ENCODE data around the gene PLCL2.

PLCL2 gene

GRCh38 chr3:17028363-17028762, 143.6 kb downstream of the PLCL2 start:
- intact Hi-C loops (cut with DNase I): no loop called here
- DNase-seq: no peak

DNA sequence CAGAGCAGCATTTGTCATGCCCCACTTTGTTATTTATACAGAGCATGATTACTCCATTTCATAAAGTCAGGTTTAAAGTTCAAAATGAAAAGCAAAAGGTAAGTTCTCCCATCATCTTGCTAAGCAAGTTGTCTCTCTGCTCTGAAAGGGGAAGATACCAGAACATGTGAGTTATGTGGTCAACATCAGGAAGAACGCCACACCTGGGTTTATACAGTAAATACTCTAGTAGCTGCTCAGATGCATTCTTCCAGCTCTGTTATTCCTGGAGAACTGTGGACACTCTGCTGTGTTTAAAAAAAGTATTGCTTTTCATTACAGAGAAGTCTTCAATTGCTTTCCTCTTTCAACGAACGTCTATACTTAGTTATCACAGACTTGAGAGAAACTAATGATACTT, 145.7 kb downstream of the PLCL2 start:
- no peak for DNase-seq
- intact Hi-C loops (cut with DNase I): loop anchor here (5.0 to 10.0 kb wide), 2 partner anchors 143 to 426 kb away; partner anchors contain the start of gene DAZL

- intact Hi-C loops (cut with DNase I): loop anchor here (5.0 to 10.0 kb wide), 2 partner anchors 144 to 426 kb away; partner anchors contain the start of gene DAZL
These were observed 146.3 kb downstream of the PLCL2 start for GRCh38 chr3:17030956-17031652.

DNA sequence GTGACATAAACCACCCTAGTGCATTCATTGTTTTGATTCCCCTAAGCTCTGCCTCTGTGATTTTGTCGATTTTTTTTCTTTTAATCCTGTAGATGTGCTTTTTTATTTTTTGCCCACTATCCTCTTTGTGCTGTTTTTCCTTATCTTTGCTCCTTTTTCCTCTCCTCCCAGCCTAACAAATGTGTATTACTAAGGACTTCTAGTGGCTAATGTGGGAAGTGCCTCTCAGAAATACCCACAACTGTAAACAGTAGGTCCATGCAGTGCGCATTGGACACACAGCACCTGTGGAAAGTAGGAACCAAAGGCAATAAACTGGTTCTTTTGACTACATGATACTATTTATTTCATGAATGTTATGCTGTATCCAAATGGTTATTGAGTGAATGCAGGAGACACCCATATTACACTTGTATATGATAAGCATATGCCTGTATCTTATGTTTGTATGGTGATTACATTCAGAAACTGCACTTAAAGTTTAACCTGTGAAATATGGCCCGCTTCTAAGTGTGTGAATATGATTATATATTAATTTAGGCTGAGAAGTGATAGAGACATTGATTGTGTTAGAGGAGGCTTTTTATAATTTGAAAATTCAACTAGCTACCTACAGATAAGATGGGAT, 147.8 kb downstream of the PLCL2 start:
- DNase-seq: peak in 7 of 42 donors; percentile 23 to 60 (median 35)
- intact Hi-C loops (cut with DNase I): loop anchor here (5.0 to 10.0 kb wide), 2 partner anchors 145 to 428 kb away; partner anchors contain the start of gene DAZL

More at GRCh38 chr3:17030956-17031652, 146.3 kb downstream of the PLCL2 start:
- DNase-seq: peak in 8 of 42 donors; percentile 13 to 61 (median 37)

GRCh38 chr3:17033516-17034168, 148.9 kb downstream of the PLCL2 start:
- DNase-seq: peak in 12 of 42 donors; percentile 22 to 73 (median 38)
- intact Hi-C loops (cut with DNase I): loop anchor here (5.0 to 10.0 kb wide), 2 partner anchors 146 to 429 kb away; partner anchors contain the start of gene DAZL

DNA sequence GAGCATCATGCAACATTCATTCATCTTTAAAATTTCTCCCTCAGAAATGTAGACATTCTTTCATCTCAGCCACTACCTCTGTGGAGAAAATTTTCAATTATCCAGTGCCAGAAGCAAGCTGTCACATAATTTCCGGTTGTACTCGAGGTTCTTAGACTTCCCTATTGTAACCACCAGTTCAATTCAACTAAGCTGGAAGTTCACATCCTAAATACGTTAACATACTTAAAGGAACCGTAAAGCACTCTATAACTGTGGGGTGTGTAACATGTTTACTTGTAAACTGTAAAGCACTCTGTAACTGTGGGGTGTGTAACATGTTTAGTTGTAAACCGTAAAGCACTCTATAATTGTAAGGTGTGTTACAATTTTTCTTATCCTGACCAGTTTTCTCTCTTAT, 150.3 kb downstream of the PLCL2 start:
- intact Hi-C loops (cut with DNase I): loop anchor here (10.0 kb wide), 1 partner anchor 430 kb away; the partner anchor contains the start of gene DAZL
- DNase-seq: no peak

GRCh38 chr3:17035966-17036365, 151.2 kb downstream of the PLCL2 start:
- intact Hi-C loops (cut with DNase I): loop anchor here (10.0 kb wide), 1 partner anchor 431 kb away; the partner anchor contains the start of gene DAZL
- DNase-seq: no peak

- intact Hi-C loops (cut with DNase I): loop anchor here (10.0 kb wide), 1 partner anchor 433 kb away; the partner anchor contains the start of gene DAZL
- DNase-seq: no peak
These were observed 153.4 kb downstream of the PLCL2 start for GRCh38 chr3:17038141-17038540.

- DNase-seq: no peak
- intact Hi-C loops (cut with DNase I): loop anchor here (10.0 kb wide), 1 partner anchor 434 kb away; the partner anchor contains the start of gene DAZL
These were observed 154.3 kb downstream of the PLCL2 start for GRCh38 chr3:17038900-17039553.

- intact Hi-C loops (cut with DNase I): loop anchor here (10.0 kb wide), 1 partner anchor 435 kb away; the partner anchor contains the start of gene DAZL
- no peak for DNase-seq
These were observed 154.8 kb downstream of the PLCL2 start for GRCh38 chr3:17039594-17039993.

DNA sequence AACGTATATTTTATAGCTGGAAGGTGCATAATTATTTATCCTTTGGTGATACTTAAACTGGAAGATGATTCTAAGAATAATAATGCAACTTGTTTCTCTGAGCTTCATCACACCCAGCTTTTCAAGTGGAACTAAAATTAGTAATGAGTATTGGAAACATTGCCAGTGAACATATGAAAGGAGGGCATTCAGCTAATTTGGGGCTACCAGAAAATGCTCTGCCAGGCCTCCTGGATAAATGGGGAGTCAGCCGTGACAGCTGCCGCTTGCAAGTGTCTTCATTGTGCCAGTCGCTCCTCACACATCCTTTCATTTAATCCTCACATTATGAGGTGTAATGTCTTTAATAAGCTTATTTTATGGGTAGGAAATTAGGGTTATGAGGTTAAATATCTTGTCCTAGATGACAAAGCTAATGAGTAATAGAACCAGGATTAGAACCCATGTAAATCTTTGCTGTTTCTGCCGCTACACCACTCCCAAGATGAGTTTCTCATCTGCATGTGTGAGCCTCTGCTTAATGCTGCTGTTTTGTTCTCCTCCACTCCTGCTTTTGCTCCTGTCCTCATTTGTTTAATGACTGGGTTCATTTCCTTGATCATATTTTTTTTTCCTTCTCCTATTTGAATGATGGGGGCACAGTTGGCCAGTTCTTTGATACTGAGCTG, 155.7 kb downstream of the PLCL2 start:
- peak in 5 of 42 donors; percentile 9 to 40 (median 27) for DNase-seq

DNA sequence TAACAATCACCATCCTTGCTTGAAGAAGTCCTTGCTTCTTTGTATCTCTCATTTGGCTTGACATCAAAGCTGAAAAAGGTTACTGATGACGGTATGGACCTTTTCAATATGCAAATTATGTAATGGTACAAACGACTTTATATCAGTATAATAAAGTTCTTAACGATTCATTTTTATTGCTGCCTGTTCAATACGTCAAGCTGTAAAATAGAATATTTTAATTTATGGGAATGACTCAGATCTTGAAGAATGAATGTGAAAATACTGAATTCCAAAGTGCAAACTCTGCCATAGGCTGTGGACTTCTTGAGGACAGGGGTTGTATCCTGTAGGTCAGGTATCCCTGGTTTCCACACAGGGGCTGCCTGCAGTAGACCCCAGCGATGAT, 156.2 kb downstream of the PLCL2 start:
- no peak for DNase-seq
- intact Hi-C loops (cut with DNase I): no loop called here

More for the DNA sequence above, 155.7 kb downstream of the PLCL2 start:
- intact Hi-C loops (cut with DNase I): no loop called here

DNA sequence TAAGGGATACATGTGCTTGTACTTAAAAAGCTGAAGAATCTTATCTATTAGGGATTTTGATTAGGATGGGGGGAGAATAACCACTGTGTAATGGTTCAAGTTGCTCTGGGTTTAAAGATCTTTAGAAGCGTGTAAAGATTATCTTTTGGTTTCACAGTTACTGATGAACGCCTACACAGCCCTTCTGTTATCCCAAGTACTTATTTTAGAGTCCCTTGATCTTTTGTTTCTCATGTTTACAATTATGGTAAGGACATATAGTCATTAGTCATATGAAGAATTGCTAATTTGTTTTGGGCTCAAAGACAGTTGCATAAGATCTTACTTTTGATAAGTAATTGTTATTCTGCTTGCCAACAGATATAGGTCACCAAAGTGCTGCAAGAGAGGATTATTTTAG, 160.1 kb downstream of the PLCL2 start:
- intact Hi-C loops (cut with DNase I): no loop called here
- DNase-seq: no peak

GRCh38 chr3:17045705-17046104, 160.9 kb downstream of the PLCL2 start:
- no peak for DNase-seq
- intact Hi-C loops (cut with DNase I): no loop called here

DNA sequence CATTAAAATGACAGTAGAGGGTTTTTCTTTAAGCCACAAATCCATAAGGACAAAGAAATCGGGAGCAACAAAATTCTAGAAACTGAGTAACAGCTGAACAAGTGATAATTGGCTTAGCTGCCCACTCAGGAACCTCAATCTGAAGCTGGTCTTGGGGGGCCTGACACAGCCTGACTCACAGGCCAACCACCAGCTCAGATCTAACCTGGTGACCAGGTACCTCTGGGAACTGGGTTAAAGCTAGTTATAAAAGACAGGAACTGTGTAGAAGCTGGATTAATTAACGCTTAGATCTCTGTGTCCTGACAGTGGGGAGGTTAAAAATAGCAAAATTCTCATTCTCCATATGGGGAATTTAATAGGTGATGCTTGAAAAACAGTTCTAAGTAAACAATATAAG, 161.9 kb downstream of the PLCL2 start:
- intact Hi-C loops (cut with DNase I): no loop called here
- DNase-seq: no peak

GRCh38 chr3:17047162-17047561, 162.4 kb downstream of the PLCL2 start:
- intact Hi-C loops (cut with DNase I): no loop called here
- no peak for DNase-seq

GRCh38 chr3:17047894-17048293, 163.1 kb downstream of the PLCL2 start:
- intact Hi-C loops (cut with DNase I): no loop called here
- no peak for DNase-seq

DNA sequence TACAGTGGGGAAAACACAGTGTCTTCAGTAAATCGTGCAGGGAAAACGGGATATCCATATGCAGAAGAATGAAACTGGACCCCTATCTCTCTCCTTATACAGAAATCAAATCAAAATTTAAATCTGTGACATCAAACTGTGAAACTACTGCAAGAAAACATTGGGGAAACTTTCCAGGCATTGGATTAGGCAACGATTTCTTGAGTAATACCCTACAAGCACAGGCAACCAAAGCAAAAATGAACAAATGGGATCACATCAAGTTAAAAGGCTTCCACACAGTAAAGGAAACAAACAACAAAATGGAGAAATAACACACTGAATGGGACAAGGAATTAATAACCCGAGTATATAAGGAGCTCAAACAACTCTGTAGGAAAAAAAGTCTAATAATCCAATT, 165.3 kb downstream of the PLCL2 start:
- intact Hi-C loops (cut with DNase I): no loop called here
- DNase-seq: no peak

DNA sequence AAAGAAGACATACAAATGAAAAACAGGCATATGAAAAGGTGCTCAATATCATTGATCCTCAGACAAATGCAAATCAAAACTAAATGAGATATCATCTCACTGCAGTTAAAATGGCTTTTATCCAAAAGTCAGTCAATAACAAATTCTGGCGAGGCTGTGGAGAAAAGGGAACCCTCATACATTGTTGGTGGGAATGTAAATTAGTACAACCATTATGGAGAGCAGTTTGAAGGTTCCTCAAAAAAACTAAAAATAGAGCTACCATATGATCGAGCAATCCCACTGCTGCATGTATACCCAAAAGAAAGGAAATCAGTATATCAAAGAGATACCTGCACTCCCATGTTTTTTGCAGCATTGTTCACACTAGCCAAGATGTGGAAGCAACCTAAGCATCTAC, 165.8 kb downstream of the PLCL2 start:
- intact Hi-C loops (cut with DNase I): no loop called here
- no peak for DNase-seq
